Testis (tissue), 2 donors: ENCODE measurements around the gene TOR1AIP2.

Source experiments
- POLR2A ChIP-seq: fragments of 450-650 bp; IDR thresholded peaks from one replicate; pipeline ENCODE4 v1.6.1; 2017; ENCODE audit warnings: antibody characterized with exemption, mild to moderate bottlenecking, moderate library complexity
- TF ChIP-seq, protein P1 (sequence below), 3 experiments: fragments of 450-650 bp in 2 of 3; fragments of 200-600 bp in 1 of 3; sonication (generic) in 1 of 3; IDR thresholded peaks; one replicate each; pipeline ENCODE4 v1.5.1; 2016 to 2019; ENCODE audit warnings: antibody characterized with exemption in 3 of 3, mild to moderate bottlenecking in 2 of 3, moderate library complexity in 1 of 3

GRCh38 chr1:179822065-179822464, 55.5 kb downstream of the TOR1AIP2 start:
- TF ChIP-seq, protein P1, sequence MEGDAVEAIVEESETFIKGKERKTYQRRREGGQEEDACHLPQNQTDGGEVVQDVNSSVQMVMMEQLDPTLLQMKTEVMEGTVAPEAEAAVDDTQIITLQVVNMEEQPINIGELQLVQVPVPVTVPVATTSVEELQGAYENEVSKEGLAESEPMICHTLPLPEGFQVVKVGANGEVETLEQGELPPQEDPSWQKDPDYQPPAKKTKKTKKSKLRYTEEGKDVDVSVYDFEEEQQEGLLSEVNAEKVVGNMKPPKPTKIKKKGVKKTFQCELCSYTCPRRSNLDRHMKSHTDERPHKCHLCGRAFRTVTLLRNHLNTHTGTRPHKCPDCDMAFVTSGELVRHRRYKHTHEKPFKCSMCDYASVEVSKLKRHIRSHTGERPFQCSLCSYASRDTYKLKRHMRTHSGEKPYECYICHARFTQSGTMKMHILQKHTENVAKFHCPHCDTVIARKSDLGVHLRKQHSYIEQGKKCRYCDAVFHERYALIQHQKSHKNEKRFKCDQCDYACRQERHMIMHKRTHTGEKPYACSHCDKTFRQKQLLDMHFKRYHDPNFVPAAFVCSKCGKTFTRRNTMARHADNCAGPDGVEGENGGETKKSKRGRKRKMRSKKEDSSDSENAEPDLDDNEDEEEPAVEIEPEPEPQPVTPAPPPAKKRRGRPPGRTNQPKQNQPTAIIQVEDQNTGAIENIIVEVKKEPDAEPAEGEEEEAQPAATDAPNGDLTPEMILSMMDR (IDR thresholded peaks at IDR 0.05) = no peak
- no peak for TF ChIP-seq POLR2A
